GM19023 (cell line): ENCODE data around the gene SLC35G4.
"Not testable (repeated sequence)": the region's sequence is repeated elsewhere in the genome, so short reads cannot be mapped to it uniquely, and the experiment has no call there.

ENCODE experiments used
- ATAC-seq: cut with Tn5 transposase; IDR thresholded peaks from one replicate; pipeline ENCODE4 v1.9.1; 2021; ENCODE audit warnings: mild to moderate bottlenecking, moderate library complexity; ENCODE audit not compliant: unreplicated experiment

SLC35G4 gene

DNA sequence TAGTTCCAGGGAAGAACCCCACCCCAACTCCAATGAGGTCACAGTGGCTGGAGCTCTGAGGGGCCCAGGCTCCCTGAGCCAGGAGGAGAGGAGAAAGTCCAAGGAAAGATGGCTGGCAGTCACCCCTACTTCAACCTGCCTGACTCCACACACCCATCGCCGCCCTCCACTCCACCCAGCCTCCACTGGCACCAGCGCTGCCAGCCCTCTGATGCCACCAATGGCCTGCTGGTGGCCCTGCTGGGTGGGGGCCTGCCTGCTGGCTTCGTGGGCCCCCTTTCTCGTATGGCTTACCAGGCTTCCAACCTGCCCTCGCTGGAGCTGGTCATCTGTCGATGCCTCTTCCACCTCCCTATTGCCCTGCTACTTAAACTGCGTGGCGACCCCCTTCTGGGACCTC lies at the start of gene SLC35G4:
TSS of gene SLC35G4 (plus strand) at position 109 of the 400 bp plus-strand sequence. CDS start at position 109, 0 bp downstream.
- not testable (repeated sequence) for ATAC-seq

GRCh38 chr18:11561293-11561692 lies 48.1 kb upstream of the SLC35G4 start:
- no peak for ATAC-seq

DNA sequence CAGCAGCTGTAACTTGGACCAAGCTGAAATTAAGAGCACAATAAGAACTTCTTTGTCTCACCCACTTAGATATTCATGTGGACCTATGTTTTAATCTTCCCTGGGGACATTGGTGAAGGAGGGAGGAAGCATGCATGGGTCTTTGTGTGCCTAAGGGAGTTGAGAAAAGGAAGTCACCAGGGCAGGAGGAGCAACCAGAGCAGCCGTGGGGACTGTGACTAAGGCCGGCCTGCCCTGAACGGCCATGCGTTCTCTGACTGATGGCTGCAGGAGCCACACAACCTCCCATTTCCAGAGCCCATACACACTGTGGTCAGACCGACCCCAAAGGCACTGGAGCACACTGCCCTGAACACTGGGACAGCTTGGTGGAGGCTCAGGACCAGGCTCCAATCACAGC lies 43.7 kb upstream of the SLC35G4 start:
- no peak for ATAC-seq

- no peak for ATAC-seq
Measured at GRCh38 chr18:11566236-11566965, 43.0 kb upstream of the SLC35G4 start.

DNA sequence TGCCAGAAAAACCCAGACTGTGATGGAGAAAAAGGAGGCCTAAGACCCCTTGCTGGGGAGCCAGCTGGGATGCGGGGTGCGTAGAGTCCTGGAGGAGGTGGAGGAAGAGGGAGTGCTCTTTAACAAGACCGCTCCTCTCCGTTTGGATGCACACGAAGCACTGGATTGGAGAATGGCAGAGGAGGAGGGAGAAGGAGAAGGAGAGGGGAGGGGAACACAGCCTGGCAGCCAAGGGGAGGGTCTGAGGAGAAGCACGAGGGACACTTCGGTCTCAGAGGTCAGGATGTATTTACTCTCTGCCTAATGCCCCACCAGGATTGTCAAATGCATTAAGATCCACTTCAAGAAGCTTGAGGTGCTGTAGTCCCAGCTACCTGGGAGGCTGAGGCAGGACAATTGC lies 42.0 kb upstream of the SLC35G4 start:
- ATAC-seq: no peak

GRCh38 chr18:11570073-11570588 lies 39.3 kb upstream of the SLC35G4 start:
- ATAC-seq: no peak

DNA sequence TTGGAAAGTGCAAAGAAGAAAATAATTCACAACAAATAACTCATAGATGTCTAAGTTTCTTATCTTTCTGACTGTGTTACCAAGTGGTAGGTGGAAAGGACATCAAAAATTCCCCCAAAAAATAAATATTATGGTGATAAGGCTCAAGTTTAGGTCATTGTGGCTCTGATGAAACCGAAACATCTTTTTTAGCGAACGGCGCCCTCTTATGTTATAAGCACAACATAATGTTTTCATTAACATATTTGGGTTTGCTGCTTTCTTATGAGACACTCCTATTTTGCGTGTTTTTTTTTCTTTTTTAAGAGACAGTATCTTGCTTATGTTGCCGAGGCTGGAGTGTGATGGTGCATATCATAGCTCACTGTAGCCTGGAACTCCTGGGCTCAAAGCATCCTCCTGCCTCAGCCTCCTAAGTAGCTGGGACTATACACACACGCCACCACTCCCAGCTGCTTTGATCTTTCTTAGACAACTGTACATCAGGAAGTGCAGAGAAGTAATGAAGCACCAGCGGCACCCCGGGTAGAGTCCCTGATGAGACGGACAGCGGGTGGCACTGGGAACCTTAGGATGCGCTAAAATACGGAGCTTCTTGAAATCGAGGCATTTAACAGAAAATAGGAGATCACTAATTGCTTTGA lies 38.5 kb upstream of the SLC35G4 start:
- ATAC-seq: no peak

GRCh38 chr18:11572201-11572600 lies 37.2 kb upstream of the SLC35G4 start:
- ATAC-seq: no peak

GRCh38 chr18:11574545-11574944 lies 34.9 kb upstream of the SLC35G4 start:
- no peak for ATAC-seq

DNA sequence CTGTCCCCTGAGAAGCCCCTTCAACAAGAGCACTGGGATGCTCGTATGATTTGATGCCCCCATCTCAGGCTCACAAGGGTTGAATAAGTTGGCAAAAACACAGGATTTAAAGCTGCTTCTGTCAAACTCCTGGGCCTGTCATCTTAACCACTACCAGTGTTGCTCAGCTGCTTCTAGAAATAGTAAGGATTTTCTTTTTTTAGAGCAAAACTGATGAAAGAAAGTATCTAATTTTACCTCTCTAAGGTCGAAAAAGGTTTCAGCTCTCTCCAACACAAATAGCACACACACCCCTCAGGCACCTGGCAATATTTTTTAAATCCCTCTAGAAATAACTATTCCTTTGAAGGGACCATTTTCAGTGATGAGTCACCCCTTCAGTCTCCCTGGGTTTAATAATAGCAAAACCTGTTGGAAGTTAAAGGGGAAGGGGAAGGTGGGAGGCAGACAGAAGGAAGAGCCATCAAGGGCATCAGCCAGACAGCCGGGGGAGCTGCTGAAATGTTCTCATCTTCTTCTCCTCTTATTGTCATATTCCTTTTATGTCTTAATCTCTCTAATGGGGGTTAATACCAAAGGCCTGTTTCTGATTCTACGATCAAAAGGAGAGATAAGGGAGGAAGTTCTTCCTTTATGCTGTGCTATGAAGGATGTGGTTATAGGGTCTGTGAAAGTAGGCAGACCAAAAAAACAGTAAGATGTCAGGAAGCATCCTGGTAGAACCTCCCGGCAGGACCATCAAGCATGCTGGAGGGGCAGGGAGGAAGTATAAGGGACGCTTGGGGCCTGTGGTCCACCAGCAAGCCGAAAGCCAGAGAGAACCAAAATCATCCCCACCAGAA lies 31.9 kb upstream of the SLC35G4 start:
- no peak for ATAC-seq

- ATAC-seq: no peak
Measured at GRCh38 chr18:11578799-11579198, 30.6 kb upstream of the SLC35G4 start.

DNA sequence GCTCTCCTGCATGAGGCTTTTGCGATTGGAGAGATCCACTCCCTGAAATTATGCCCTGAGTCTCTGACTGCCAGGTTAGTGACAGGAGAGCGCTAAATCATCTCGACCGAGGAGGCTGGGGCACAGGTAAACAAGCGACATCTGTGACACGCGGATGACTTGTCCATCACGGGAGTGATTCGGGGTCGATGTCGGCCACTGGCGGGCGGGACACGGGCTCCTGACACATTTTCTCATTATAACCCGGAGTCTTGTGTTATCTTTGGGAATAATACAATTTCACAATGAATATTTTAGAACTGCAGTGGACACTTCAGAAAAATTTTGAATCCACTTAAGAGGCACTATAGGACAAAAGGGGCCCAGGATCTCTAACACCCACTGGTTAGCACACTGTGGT lies 29.5 kb upstream of the SLC35G4 start:
- ATAC-seq: no peak

- peak; percentile 65 for ATAC-seq
Measured at GRCh38 chr18:11581286-11581685, 28.1 kb upstream of the SLC35G4 start.

- no peak for ATAC-seq
Measured at GRCh38 chr18:11585596-11585995, 23.8 kb upstream of the SLC35G4 start.

- ATAC-seq: no peak
Measured at GRCh38 chr18:11586896-11587295, 22.5 kb upstream of the SLC35G4 start.

DNA sequence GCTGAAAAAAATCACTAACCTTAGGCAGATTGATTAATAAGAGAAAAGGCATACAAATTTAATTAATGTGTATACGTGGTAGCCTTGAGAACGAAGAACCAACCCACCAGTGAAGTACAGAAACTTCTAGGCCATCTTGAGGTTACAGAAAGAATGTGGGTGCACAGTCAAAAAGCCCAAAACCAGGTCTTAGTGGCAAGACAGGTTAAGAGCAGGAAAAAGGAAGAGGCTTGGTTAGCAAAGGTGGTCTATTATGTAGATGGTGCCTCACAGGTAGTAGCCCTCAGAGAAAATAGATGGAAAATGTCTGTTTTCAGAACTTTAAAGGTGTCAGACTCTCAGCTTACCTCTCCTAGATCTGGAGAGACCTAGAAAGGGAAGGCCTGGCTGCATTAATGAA lies 22.0 kb upstream of the SLC35G4 start:
- no peak for ATAC-seq

- ATAC-seq: no peak
Measured at GRCh38 chr18:11587846-11588245, 21.6 kb upstream of the SLC35G4 start.

DNA sequence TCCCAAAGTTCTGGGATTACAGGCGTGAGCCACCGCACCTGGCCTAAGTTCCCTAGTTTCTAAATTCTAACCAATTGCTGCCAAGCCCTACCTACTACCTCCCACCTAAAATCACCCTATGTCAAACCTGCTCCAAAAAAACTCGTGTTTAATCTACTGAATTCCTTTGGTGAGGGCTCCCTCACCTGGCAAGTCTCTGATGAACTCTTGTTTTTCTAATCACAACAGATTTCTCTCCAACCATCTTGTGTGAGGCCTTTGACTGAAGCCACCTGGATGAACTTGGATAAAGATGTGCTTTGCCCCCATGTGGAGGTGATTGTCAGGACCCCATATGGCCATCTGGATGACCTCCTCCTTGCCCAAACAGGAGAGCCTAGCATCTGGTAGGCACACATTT lies 17.4 kb upstream of the SLC35G4 start:
- ATAC-seq: no peak

GRCh38 chr18:11600321-11600720 lies 9.1 kb upstream of the SLC35G4 start:
- ATAC-seq: no peak

- no peak for ATAC-seq
Measured at GRCh38 chr18:11607906-11608305, 1.5 kb upstream of the SLC35G4 start.

DNA sequence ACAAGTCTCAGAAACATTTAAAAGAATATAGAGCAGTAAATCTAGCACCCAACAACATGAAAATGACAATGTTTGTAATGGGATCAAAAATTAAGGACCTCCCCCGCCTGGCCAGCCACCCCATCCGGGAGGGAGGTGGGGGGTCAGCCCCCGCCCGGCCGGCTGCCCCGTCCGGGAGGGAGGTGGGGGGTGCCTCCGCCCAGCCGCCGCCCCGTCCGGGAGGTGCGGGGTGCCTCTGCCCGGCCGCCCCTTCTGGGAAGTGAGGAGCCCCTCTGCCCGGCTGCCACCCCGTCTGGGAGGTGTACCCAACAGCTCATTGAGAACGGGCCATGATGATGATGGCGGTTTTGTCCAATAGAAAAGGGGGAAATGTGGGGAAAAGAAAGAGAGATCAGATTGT lies 778 bp upstream of the SLC35G4 start:
- not testable (repeated sequence) for ATAC-seq
